Limb (tissue), 2 donors: ENCODE data around the gene TMEM273.

ENCODE experiments used
- DNase-seq, 2 donors: peaks; one replicate each; pipeline ENCODE4 v3.0.0-alpha.2; 2016; ENCODE audit errors: extremely low spot score in 2 of 2

The TMEM273 gene

DNA sequence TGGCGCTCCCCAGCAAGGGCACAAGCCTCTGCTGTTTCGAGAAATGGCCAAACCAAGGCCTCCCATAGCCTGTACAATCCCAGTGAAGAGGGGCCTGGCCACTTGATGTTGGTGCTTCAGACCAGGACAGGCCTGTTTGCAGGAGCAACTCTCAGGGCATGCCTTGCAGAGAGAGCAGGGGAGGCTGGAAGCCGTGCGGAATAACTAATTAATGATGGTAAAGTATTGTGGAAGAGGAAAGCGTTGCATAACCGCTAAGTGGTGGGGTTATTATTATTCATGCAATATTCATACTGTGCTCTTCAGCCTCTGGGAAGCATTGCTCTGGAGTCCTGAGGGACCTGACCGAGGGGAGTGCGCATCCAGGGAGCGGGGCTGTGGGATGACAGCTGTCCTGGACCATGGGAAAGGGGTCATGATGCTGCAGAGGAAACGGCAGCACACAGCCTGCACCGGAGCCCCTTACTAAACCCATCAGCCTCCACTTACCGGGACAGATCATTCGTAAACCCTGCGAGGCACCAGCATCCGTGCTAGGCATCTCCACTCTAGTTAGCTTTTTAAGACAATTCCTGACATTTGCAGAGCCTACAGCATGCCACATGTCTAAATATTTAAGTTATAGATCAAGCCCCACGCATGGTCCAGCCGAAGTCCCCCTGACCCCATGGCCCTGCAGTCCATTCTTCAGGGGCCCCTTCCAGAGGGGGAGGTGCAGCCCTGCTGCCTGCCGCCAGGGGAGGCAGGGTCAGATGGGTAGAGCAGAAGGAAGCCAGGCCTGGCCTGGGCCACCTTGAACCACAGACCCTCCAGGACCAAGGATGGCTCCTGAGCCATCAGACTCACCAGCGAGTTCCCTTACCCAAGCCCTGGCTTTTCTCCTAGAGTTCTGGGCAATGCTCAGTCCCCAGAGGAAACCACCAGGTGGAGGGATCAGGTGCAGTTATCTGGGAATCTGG lies 11.6 kb downstream of the TMEM273 start:
- no peak for DNase-seq

DNA sequence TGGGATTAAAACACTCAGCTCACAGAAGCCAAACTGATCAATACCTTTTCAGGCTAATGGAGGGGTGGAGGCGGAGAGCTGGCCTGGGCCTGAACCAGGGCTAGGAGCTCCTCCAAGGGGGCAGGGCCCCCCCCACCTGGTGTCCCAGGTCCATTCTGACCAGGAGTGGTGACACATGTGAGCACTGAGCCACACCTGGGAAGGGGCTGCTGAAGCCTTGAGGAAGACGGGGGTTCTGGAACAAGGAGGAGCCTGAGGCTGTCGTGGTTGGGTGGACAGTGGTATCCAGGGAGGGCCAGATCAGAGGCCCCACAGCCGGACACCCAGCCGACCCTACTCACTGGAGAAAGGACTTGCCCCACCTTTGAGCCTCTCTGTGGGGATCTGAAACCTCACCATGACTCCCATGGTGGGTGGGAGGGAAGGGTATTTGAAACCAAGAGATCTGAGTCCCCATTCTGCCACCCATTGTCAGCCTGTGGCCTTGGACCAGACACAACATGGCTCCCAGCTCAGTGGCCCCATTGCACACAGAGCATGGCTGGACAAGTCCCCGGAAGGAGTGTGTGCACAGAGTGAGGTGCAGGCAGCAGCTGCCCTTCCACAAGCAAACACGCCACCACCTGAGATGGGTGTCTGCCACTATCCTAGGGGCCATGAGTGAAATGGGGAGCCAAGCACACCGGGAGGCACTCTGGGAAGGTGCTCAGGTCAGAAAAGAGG lies 12.4 kb downstream of the TMEM273 start:
- no peak for DNase-seq

DNA sequence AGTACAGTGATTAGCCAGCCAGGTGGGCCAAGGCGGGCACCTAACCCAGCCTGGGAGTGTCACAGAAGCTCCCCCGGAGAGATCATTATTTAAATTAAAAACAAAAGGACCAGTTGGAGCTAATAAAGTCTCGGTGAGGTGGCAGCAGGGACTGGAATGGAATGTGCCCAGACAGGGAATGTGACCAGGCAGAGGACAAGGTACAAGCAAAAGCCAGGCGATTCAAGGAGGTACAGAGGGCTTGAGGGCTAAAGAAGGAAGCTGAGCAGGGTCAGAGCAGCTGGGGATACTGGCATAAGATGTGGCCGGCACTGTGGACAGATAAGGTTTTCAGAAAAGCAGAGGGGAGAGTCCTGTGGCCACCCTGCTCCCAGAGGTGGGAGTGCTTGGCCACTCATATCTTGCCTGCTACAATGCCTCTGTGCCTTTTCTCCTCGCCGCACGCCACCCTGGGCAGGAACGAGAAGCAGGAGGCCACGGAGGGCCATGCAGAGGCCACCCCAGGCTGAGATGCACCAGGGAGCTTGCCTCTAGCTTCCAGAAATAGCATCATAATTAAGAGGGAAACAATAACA lies 13.2 kb downstream of the TMEM273 start:
- no peak for DNase-seq

DNA sequence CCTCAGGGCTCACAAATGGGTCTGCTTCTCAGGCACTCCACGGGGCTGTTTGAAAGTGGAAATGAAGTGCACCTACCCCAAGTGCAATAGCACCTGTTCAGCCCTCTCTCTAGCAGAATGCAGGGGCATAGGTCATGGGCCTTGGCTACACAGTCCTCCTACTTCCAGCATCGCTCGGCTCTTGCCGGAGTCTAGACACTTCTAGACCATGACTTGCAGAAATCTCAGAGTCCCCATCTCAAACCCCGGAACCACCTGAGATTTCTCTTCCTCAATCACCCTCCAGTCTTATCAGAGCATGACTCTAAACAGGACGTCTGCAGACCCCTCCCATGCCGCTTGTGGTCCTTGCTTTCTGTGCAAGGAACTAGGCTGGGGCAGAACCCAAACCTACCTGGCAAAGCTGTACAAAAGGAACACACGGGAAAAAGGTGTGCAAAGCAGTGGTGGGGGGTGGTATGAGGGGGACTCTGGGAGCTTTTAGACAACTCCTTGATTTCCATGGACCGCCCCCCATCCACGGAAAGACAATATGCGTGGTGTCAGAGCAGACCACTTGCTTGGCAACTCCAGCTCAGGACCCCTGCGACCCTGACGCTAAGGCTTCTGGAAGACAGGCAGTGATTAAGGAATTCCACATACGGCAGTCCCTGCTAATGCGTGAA lies 13.8 kb downstream of the TMEM273 start:
- no peak for DNase-seq

DNA sequence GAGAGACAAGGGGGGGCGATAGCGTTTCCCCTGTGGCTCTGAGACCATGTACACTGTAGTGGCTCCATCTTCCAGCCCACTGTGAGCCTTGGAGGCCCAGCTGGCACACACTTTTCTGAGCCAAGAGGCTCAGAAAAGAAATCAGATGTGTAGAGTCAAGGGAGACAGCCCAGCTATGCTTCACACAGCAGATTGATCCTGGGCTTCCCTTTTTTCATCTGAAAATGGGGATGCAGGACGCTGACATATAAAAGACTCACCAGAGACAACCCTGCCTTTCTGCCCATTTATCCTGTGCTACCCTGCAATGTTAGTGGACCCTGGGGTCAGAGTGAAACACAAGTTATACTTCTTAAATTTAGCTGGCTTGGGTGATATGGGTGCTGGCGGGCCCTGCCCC lies 14.3 kb downstream of the TMEM273 start:
- DNase-seq = no peak

DNA sequence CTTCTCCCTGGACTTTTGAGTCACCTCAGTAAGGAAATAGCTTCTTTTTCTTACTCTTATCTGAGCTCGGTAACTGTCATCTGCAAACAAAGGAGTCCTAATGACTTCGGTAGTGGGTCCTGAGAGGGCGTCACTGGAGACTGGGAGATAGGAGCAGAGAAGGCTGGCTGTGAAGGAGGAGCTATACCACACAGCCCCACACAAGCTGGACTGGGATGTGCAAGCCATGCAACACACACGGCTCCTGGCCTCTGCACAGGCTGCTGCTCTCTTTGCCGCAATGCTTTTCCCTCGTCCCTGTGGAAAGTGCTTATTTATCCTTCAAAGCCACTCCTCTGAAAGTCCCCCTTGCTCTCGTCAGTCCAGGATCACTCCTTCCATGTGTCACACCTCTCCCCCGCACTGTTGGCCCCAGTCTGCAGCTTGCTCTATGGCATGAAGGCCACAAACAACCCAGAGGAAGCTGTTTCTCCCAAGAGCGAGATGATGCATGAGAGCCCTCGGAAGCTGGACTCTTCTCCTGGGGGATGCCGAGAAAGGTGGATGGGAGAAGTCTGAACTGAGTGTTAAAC lies 14.9 kb downstream of the TMEM273 start:
- DNase-seq = no peak

DNA sequence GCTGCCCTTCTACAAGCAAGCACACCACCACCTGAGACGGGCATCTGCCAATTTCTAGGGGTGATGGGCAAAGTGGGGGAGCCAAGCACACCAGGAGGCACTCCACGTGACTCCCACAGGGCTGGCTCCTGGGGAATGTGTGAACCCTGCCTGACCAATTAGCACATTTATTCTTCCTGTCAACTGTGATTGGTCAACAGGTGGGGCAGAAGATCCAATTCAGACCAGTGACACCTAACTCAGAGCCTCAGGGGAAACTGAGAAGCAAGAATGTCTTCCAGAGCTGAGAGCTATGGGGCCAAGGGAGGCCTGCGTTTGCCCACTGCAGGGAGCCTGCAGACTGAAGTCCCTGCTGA lies 15.4 kb downstream of the TMEM273 start:
- DNase-seq = no peak

DNA sequence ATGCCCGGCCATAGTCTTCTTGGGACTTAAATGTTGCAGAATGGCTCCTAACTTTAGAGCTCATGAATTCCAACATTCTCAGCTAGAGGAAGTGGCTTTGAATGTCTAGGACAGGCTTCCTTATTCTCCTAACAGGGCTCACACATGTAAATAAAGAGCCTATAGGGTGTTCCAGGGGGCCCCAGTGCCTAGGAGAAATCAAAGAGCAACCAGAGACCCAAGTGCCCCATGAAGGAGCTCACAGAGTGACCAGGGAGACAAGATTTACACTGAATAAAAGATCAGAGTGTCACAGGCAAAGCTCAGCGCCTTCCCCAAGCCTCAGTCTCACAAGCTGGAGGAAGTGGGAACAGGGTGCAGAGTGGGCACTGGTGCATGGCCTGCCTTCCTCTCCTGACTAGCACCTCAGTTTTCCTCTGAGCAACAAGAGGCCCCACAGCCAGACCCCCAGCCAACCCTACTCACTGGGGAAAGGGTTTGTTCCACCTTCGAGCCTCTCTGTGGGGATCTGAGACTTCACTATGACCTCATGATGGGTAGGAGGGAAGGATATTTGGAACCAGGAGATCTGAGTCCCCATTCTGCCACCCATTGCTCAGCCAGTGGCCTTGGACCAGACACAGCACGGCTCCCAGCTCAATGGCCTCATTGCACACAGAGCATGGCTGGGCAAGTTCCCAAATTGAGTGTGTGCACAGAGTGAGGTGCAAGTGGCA lies 16.0 kb downstream of the TMEM273 start:
- no peak for DNase-seq

DNA sequence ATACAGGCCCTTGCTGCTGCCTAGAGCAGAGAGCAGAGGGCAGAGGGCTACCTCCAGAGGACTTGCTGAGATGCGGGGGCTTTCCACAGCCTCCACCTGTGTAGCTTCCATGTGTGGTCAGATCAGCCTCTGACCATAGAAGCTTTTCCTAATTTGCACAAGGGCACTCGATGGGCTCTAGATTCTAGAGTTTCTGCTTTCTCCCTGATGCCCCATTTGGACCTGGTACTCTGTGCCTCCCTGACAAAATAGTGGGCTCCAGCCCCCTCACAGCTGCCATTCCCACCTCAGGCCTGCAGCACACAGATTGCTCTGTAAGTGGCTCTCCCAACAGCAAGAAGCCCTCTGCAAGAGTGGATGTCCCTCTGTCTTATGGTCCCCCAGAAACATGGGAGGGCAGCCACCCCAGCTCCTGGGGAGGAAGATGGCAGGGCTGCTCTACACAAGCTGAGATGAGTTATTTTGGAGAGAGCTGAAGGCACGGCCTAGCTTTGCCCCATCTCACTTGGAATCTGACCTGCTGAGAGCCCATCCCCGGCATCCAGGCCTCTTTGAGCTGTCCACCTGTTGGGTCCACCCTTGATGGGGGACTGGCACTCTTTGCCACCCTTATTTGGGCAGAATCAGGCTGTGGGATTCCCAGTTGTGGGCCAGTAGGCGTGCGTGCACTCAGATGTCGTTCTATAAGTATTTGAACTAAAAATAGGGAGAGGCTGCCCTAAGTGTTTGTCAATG lies 16.7 kb downstream of the TMEM273 start:
- no peak for DNase-seq

DNA sequence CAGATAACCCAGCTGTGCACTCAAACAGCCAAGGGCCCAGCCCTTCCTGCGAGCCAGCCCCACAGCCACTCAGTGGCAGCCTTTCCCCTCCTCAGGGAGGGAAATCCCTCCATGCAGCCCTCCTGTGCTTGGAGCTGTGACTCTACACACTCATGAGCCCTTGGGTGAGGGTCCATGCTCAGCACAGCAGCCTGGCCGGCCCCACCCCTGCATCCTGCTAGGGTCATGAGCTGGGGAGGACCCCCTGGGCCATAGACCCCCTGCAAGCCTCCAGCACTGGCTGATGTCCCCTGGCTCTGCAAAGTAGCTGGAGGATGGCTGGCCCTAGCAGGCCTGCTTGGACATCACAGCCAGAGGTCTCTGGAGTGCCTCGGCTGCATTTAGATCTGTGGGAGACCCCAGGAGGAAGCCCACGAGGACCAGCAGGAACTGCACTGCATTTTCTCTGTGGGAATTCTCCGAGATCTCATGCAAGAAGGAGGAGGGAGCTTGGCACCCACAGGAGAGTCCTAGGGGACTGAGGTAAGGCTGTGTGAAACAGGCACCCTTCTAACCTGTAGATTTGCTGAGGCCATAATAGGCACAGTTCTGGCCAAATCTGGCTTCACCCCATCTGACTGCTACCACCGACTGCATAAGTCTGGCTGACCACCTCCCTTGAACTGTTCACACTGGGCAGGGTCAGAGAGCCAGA lies 17.4 kb downstream of the TMEM273 start:
- DNase-seq = no peak

DNA sequence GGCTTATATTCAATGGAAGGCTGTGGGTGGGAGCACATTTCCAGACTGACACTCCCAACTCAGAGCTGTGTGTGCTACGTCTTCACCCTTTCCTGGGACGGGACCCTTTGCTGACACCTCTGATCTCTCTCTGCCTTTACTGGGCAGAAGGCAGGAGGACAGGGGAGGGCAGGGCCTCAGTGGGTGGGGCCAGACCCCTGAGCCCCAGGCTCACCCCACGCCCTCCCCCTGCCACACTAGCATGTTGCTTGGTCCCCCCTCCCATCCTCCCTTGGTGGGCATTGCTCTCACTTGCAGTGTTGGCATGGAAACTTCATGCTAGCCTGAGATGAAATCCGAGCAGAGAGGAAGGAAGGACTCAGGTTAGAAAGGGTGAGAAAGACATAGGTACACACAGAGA lies 18.4 kb downstream of the TMEM273 start:
- DNase-seq = peak in 1 of 2 donors; percentile 18

DNA sequence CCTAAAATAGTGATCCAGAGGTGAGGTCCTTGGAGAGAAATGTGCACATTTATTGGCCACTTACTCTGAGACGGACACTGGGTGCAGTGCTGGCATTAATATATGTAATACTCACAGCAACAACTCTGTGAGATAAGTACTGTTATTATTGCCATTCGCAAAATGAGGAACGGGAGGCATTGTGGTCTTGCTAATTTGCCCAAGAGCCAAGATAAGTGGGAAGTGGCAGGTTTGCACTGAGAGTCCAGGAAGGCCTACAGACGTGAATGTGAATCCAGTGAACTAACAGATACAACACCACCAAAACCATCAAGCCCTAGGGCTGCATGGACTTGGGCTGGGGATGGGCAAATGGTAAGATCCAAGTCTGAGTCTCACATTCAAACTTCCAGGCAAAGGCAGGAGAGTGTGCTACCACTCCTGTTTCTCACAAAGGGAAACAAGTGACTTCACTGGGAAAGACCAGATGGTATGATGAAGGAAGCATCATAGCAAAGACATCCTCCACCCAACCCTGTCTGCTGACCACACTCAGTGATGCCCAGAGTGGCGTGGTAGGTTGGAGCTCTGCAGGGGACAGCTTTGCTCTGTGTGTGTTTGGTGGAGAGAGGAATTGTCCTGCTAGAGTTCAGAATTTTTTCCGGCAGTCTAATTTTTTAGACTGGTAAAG lies 19.2 kb downstream of the TMEM273 start:
- DNase-seq = no peak

DNA sequence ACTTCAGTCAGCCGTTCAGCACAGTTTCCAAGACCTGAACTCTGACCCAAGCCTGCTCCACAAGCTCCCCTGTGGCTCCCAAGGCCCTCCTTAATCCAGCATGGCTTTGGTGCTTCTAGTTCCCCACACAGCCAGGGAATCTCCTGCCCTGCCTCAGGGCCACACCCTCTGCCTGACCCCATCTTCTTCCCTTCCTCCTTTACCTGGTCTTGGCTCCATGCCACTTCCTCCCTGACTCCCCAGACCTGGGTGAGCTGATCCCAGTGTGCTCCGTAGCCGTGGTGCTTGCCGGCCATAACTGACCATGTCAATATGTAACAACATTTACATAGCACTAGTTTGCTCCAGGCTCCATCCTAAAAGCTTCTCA lies 20.0 kb downstream of the TMEM273 start:
- peak in 1 of 2 donors; percentile 18 for DNase-seq

DNA sequence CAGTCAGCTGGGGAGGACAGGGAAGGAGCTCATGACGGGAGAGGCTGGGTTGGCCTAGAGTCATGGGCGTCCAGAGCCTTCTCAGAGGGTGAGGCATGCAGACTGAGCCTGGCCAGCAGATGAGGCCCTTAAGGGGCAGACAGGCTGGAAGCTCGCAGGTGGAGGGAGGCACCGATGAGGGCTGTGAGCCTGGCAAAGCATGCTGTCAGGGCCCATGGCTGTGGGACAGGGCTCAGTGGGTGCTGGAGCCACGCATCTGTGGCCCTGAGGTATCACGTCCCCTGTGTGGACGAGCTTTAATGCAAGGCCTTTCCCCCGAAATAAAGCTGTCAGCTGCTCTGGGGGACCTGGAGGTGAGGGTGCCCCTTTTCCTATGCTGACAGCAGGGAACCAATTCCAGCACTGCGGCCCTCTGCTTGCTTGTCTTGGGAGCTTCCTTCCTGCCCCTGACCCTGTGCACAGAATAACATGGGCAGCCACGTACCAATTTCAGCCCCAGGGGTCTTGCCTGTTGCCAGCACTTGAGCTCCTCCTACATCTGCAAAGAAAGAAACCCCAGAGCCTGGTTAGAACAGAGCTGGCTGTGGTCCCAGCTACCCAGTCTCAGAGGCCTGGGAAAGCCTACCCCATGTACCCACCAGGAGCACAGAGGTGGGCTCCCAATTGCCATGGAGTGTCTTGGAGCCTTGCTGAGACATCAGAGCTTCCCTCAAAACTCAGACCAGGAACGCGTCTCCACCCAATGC lies 20.6 kb downstream of the TMEM273 start:
- peak in 1 of 2 donors; percentile 23 for DNase-seq

DNA sequence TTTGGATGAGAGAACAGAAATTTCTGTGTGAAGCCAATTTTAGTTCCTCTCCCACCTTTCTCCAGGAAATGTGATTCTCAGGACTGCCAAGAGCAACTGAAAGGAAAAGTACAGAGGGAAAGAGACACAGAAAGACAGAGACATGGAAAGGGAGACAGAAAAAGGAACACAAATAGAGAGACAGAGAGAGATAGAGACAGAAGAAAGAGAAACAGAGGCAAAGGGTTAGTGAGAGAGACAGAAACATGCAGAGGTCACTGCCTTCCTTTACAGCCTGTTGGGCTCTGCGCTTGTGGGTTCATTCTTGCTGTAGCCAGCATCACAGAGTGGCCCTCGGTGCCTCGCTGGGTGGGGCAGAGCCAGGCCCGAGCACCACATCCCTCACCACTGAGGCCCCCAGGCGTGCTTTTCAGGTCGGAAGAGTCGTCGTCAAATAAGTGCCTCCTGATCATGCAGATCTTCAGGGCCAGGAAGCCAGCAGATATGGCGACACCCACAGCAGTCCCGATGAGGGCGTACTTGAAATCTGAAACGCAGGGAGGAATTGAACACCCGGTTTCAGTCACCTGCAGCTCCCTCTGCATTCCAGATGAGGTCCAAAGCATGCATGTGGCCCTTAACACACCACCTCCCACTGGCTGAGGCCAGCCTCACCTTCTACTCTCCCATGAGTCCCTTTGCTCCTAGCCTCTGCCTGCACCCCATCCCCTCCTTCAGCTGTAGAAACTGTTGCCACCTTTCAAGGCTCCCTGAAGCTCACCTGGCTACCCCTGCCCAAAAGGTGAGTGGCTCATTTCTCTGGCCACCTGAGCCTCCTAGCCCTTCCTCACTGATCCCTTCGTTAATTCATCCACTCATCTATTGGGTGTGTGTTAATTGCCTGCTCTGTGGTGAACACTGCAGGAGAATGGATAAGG lies 21.4 kb downstream of the TMEM273 start:
- DNase-seq = peak in 1 of 2 donors; percentile 20

DNA sequence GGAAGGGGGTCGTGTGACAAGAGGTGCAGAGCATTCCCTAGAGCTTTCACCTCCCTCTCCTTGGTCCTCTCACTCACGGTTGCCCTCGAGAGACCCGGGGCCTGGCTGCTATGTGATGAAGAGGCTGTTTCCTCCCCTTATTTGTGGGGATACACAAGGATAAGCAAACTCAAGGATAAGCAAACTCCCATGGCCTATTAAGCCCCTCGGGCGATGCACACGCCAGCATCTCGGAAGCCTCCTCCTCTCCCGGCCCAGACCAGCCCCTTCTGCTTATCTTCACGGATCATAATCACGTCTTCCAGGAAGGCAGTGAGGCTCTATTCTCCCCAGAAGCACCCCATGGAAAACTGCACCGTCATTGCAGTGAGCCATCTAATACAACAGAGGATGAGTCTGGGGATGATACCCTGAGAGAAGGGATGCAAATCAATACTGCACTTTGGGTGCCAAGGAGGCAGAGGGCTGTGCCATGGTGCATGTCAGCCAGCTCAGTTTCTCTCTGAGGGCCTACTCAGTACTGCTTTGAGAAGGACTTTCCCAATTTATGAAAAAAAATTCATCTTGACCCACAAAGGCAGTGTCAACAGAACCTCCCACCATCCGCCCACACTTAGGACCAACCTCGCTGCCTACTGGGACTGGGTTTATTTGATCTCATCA lies 22.2 kb downstream of the TMEM273 start:
- DNase-seq = peak in 1 of 2 donors; percentile 23

DNA sequence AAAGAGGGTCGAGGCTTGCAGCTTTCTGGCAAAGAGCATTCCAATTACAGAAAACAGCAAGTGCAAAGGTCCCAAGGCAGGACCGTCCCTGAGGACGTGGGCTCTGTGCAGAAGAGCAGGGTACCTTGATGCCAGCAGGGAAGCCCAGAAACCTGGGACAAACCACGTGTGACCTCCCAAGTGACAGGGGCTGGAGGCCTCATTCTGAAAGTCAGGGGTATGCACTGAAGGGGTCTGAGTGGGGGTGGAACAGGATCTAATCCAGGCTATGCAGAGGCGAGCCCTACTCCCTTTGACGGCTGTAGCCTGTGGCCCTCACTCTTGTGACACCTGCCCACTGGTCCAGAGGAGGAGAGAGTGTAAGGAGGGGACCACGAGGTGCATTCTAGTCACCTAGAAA lies 22.9 kb downstream of the TMEM273 start:
- DNase-seq = peak in 1 of 2 donors; percentile 14
